Keratinocyte (primary cell): Measurements from ENCODE around the gene SNTB2. TPM values are rescaled to one million over a fixed set of nuclear protein-coding genes. Genes with fewer than 3 reads are reported as not detected.

Source experiments
- DNase-seq: peaks from one replicate; pipeline ENCODE4 v3.0.0-alpha.2; 2011; ENCODE audit warnings: low read depth, missing footprints, low spot score
- FAIRE-seq: peaks from 2 replicates; lab custom pipeline; 2011; peaks lifted over from hg19 to GRCh38; lab: Jason Lieb, UNC
- H2AFZ ChIP-seq: 2 replicates; pipeline ENCODE4 v1.6.0; 2012; ENCODE audit warnings: low read length, control low read depth, inconsistent platforms; ENCODE audit not compliant: control insufficient read depth
- H3K27ac ChIP-seq: 2 replicates; pipeline ENCODE4 v1.5.1; 2011; ENCODE audit warnings: low read length; ENCODE audit not compliant: control insufficient read depth, insufficient read depth
- H3K27me3 ChIP-seq: 3 replicates; pipeline ENCODE4 v1.6.0; 2011; ENCODE audit warnings: low read length; ENCODE audit not compliant: control insufficient read depth, insufficient read depth; ENCODE audit errors: extremely low read depth
- H3K36me3 ChIP-seq, 2 experiments: 2 replicates in 1 of 2; 3 replicates in 1 of 2; pipeline ENCODE4 v1.5.1; 2011; ENCODE audit warnings: low read length in 2 of 2, mild to moderate bottlenecking in 1 of 2; ENCODE audit not compliant: control insufficient read depth in 2 of 2, insufficient read depth in 2 of 2; ENCODE audit errors: extremely low read depth in 1 of 2
- H3K4me1 ChIP-seq: 3 replicates; pipeline ENCODE4 v1.5.1; 2011; ENCODE audit warnings: low read length; ENCODE audit not compliant: control insufficient read depth, insufficient read depth; ENCODE audit errors: extremely low read depth
- H3K4me2 ChIP-seq: 3 replicates; pipeline ENCODE4 v1.6.0; 2011; ENCODE audit warnings: low read depth, low read length; ENCODE audit not compliant: control insufficient read depth, insufficient read depth; ENCODE audit errors: extremely low read depth
- H3K4me3 ChIP-seq, 3 experiments: fragments of 200-600 bp in 1 of 3; sonication (generic) in 1 of 3; 2 replicates in 2 of 3; 3 replicates in 1 of 3; pipeline ENCODE4 v1.5.1; 2011 to 2016; ENCODE audit warnings: low read length in 3 of 3, mild to moderate bottlenecking in 3 of 3, control low read depth in 2 of 3, inconsistent platforms in 1 of 3, low read depth in 1 of 3, mixed read lengths in 1 of 3, mixed run types in 1 of 3, moderate library complexity in 1 of 3; ENCODE audit not compliant: control insufficient read depth in 2 of 3, insufficient read depth in 2 of 3; ENCODE audit errors: extremely low read depth in 1 of 3
- H3K79me2 ChIP-seq: 2 replicates; pipeline ENCODE4 v1.6.0; 2012; ENCODE audit warnings: low read length; ENCODE audit not compliant: control insufficient read depth, insufficient read depth
- H3K9ac ChIP-seq: 3 replicates; pipeline ENCODE4 v1.6.0; 2011; ENCODE audit warnings: low read length; ENCODE audit not compliant: control insufficient read depth, insufficient read depth; ENCODE audit errors: extremely low read depth
- H3K9me1 ChIP-seq: 3 replicates; pipeline ENCODE4 v1.6.0; 2011; ENCODE audit warnings: low read length; ENCODE audit not compliant: control insufficient read depth, insufficient read depth; ENCODE audit errors: extremely low read depth
- H3K9me3 ChIP-seq: 2 replicates; pipeline ENCODE4 v1.5.1; 2012; ENCODE audit warnings: low read depth, low read length; ENCODE audit not compliant: control insufficient read depth
- H4K20me1 ChIP-seq: 3 replicates; pipeline ENCODE4 v1.6.0; 2011; ENCODE audit warnings: low read length; ENCODE audit not compliant: control insufficient read depth, insufficient read depth; ENCODE audit errors: extremely low read depth
- CTCF ChIP-seq, 3 experiments: IDR thresholded peaks in 1 of 3; conservative IDR thresholded peaks in 1 of 3; optimal IDR thresholded peaks in 1 of 3; 2 replicates in 2 of 3; 3 replicates in 1 of 3; pipeline versions ENCODE3 to v1.5.1; 2011; ENCODE audit warnings: low read length in 3 of 3, mild to moderate bottlenecking in 3 of 3, moderate library complexity in 2 of 3, control low read depth in 1 of 3, inconsistent platforms in 1 of 3; ENCODE audit not compliant: insufficient read depth in 2 of 3; ENCODE audit errors: extremely low read depth in 1 of 3
- EZH2 ChIP-seq: IDR thresholded peaks from one replicate; pipeline ENCODE4 v1.6.1; 2012; ENCODE audit warnings: inconsistent platforms, mild to moderate bottlenecking, low read length, moderate library complexity
- dilution Hi-C: fragments of 300-500 bp; cut with MboI; formaldehyde crosslinking; loops from one replicate; pipeline ENCODE4 v1.7.0; 2020; ENCODE audit warnings: low sequenced_read_pairs; ENCODE audit not compliant: extremely low pct_ligation_motif_present
- polyA plus RNA-seq, 5 experiments: library from polyadenylated mRNA; depleted of rRNA in 3 of 5; stranded (reverse) in 3 of 5; stranded (forward) in 1 of 5; unstranded in 1 of 5; fragments of >200 nt; gene quantifications; 1 replicate in 1 of 5; 2 replicates in 3 of 5; 3 replicates in 1 of 5; pipeline versions ENCODE4 v1.2.1 to v1.2.3, GENCODE V29; 2011 to 2012; ENCODE audit warnings: missing spikeins in 2 of 5, low read depth in 1 of 5, low replicate concordance in 1 of 5

The SNTB2 gene
- polyA plus RNA-seq, 1 donor (not counting 4 experiments of a cell fraction or from before 2014, with no cell fraction given) = 15.9 TPM

- Histone ChIP-seq H3K36me3 (no peaks in the 10 kb centered on the region), H4K20me1 (no peaks in the 10 kb centered on the region), H3K4me2 (no peak overlapping the region), H3K4me1 (no peaks in the 10 kb centered on the region), H3K9ac (no peak overlapping the region), H3K79me2 (no peaks in the 10 kb centered on the region), H3K9me1 (no peaks in the 10 kb centered on the region), H3K27me3 (no peaks in the 10 kb centered on the region), H3K27ac (no peak overlapping the region), H3K9me3 (no peaks in the 10 kb centered on the region), H3K4me3 (no peak overlapping the region), H2AFZ (no peak overlapping the region)
- dilution Hi-C loops = no loop called here
- FAIRE-seq = no peak
- TF ChIP-seq EZH2 = no peak
- no peak for TF ChIP-seq CTCF (optimal IDR thresholded peaks at IDR 0.05 in 1 of 3, IDR thresholded peaks at IDR 0.05 in 1 of 3, conservative IDR thresholded peaks at IDR 0.05 in 1 of 3; ENCODE audit: extremely low read depth in 1 of 3, insufficient read depth in 2 of 3, low read length in 3 of 3)
- DNase-seq = no peak
Observed at GRCh38 chr16:69277413-69277812, 90.4 kb downstream of the SNTB2 start.

GRCh38 chr16:69283851-69284250 lies 96.9 kb downstream of the SNTB2 start:
- H3K9me3 ChIP-seq = no peaks in the 10 kb centered on the region
- no peak for TF ChIP-seq CTCF (optimal IDR thresholded peaks at IDR 0.05 in 1 of 3, IDR thresholded peaks at IDR 0.05 in 1 of 3, conservative IDR thresholded peaks at IDR 0.05 in 1 of 3; ENCODE audit: extremely low read depth in 1 of 3, insufficient read depth in 2 of 3, low read length in 3 of 3)
- TF ChIP-seq EZH2 = no peak
- DNase-seq = no peak
- H3K79me2 ChIP-seq = no peaks in the 10 kb centered on the region
- no peak overlapping the region for H3K27ac ChIP-seq
- no peak overlapping the region for H3K9ac ChIP-seq
- H3K9me1 ChIP-seq = no peaks in the 10 kb centered on the region
- H3K27me3 ChIP-seq = no peaks in the 10 kb centered on the region
- H2AFZ ChIP-seq = no peak overlapping the region
- no peaks in the 10 kb centered on the region for H3K4me1 ChIP-seq
- FAIRE-seq = no peak
- H4K20me1 ChIP-seq = no peaks in the 10 kb centered on the region
- H3K4me2 ChIP-seq = no peak overlapping the region
- H3K4me3 ChIP-seq = no peak overlapping the region
- dilution Hi-C loops = no loop called here
- H3K36me3 ChIP-seq = peaks cover 2 to 5% of the 10 kb centered on the region in 2 experiments
